Right atrium auricular region (tissue), 2 donors: Measurements from ENCODE around the gene RCAN3. TPM values are rescaled to one million over a fixed set of nuclear protein-coding genes. Genes with fewer than 3 reads are reported as not detected.
"Not testable (repeated sequence)": the region's sequence is repeated elsewhere in the genome, so short reads cannot be mapped to it uniquely, and the experiment has no call there.

Source experiments
- DNase-seq: peaks from one replicate; pipeline ENCODE4 v3.0.0-alpha.2; 2019; ENCODE audit warnings: low spot score
- H3K27ac ChIP-seq, 2 donors: fragments of 200-600 bp; sonication (generic); 1 replicate in 1 of 2; 2 replicates in 1 of 2; pipeline ENCODE4 v1.5.1; 2016 to 2019
- H3K27me3 ChIP-seq, 2 donors: fragments of 200-600 bp; sonication (generic); one replicate each; pipeline versions ENCODE4 v1.5.1 to v1.6.0; 2017 to 2019
- H3K36me3 ChIP-seq: fragments of 200-600 bp; sonication (generic); one replicate; pipeline ENCODE4 v1.5.1; 2016
- H3K4me1 ChIP-seq, 2 donors: fragments of 200-600 bp; sonication (generic); one replicate each; pipeline versions ENCODE4 v1.5.1 to v1.6.0; 2017 to 2019
- H3K4me3 ChIP-seq, 2 donors: fragments of 200-600 bp; sonication (generic); 1 replicate in 1 of 2; 2 replicates in 1 of 2; pipeline ENCODE4 v1.5.1; 2017 to 2019; ENCODE audit warnings: mild to moderate bottlenecking in 1 of 2, moderate library complexity in 1 of 2
- H3K9me3 ChIP-seq, 2 donors: fragments of 200-600 bp; sonication (generic); one replicate each; pipeline ENCODE4 v1.5.1; 2019
- total RNA-seq, 2 donors: library from RNA; depleted of rRNA; stranded (reverse); fragments of >200 nt; gene quantifications; one replicate each; pipeline ENCODE4 v1.1.0, GENCODE V29; 2016
- TF ChIP-seq, protein P1 (sequence below), 2 donors: fragments of 200-600 bp; sonication (generic); IDR thresholded peaks; one replicate each; pipeline ENCODE4 v1.5.1; 2019; ENCODE audit warnings: antibody characterized with exemption in 2 of 2

Gene RCAN3
- total RNA-seq, 2 donors from 2014 or later: 5.0 to 7.5 TPM

DNA sequence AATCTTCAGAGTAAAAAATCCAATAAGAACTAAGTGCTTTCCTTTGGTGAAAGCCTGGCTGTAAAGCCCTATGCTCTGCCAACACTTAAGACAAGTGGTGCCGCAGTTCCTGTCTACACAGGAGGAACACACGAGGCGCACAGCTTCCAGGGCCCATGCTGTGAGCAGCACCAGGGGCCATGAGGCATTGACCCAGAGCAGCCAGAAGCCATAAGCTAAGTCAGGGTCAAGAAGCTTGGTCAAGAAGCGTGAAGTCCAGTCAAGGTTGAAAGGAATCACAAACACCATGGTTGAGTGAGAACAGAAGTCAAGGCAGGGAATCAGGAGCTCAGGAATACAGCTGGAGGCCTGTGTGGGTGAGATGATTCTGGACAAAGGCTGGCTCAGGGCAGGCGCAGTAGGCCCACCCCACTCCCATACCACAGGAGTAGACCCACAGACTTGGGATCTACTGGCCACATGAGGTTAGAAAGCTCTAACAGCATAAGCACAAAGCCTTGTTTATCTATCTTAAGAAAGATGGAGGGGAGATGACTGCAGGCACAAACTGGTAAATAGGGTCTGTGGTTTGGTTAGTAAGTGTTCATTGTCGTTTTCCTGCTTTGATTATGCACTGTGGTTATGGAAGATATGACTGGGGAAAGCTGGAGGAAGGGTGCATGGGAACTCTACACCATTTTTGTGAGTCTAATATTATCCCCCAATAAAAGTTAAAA is 42.9 kb upstream of the RCAN3 start:
- no peak overlapping the region for H3K27ac ChIP-seq
- H3K36me3 ChIP-seq: peaks cover 5% of the 10 kb centered on the region
- TF ChIP-seq, protein P1, sequence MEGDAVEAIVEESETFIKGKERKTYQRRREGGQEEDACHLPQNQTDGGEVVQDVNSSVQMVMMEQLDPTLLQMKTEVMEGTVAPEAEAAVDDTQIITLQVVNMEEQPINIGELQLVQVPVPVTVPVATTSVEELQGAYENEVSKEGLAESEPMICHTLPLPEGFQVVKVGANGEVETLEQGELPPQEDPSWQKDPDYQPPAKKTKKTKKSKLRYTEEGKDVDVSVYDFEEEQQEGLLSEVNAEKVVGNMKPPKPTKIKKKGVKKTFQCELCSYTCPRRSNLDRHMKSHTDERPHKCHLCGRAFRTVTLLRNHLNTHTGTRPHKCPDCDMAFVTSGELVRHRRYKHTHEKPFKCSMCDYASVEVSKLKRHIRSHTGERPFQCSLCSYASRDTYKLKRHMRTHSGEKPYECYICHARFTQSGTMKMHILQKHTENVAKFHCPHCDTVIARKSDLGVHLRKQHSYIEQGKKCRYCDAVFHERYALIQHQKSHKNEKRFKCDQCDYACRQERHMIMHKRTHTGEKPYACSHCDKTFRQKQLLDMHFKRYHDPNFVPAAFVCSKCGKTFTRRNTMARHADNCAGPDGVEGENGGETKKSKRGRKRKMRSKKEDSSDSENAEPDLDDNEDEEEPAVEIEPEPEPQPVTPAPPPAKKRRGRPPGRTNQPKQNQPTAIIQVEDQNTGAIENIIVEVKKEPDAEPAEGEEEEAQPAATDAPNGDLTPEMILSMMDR (IDR thresholded peaks at IDR 0.05): no peak
- no peaks in the 10 kb centered on the region for H3K27me3 ChIP-seq
- H3K4me3 ChIP-seq: no peak overlapping the region
- H3K9me3 ChIP-seq: no peaks in the 10 kb centered on the region
- no peaks in the 10 kb centered on the region for H3K4me1 ChIP-seq
- DNase-seq: no peak

DNA sequence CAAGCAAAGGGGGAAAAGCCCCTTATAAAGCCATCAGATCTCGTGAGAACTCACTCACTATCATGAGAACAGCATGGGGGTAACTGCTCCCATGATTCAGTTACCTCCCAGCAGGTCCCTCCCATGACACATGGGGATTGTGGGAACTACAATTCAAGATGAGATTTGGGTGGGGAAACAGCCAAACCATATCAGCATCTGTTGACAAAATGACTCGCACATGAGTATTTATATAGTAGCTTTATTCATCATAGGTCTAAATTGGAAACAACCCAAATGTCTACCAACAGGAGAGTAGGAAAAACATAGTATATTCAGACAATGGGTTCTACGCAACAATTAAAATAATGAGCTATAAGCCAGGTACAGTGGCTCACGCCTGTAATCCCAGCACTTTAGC is 40.5 kb upstream of the RCAN3 start:
- not testable (repeated sequence) for H3K9me3 ChIP-seq, H3K4me3 ChIP-seq, H3K27ac ChIP-seq, DNase-seq, H3K27me3 ChIP-seq, H3K4me1 ChIP-seq
- H3K36me3 ChIP-seq: peaks cover 15% of the 10 kb centered on the region

DNA sequence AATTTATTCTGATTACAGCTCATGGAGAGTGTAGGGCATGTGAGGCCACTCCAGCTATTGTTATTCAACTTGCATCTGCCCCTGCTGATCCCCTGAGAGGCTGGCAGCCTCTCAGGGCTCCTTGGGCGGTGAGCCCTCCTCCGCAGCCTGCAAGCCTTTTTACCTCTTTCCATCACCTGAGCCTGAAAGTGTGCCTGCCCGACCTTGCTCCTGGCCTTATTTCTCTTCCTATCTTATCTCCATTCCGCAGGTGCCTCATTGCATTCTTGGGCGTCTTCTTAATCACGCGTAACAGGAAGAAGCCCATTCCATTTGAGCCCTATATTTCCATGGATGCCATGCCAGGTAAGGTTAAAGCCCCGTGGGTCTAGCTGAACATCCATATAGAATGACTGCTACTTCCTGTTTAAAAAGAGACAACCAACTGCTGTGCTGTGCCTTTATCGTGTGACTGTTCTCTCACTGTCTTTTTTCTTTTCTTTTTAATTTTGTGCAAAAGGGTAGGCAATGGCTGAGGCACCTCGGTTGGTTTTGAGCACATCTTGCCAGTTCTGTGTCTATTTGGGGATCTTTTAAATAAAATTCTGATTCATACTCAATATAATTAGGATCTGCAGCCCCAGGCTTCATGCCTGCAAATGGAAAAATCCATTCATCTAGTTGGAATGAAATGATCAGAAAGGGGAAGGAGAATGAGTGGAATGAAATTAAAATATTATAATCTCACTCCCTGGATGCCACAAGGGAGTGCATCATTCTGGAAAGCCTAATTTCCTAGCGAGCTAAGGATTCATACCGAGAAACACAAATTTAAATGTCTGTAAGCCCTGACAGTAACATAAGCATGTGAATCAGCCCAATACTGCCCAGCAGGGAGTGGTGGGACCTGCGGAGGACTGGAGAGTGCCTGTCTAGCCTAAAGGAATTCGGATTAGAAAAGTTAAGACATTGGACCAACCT is 38.6 kb upstream of the RCAN3 start:
- Histone ChIP-seq H3K9me3 (no peaks in the 10 kb centered on the region), H3K4me1 (no peaks in the 10 kb centered on the region), H3K36me3 (peaks cover 11% of the 10 kb centered on the region), H3K27me3 (no peaks in the 10 kb centered on the region), H3K4me3 (no peak overlapping the region), H3K27ac (no peak overlapping the region)
- DNase-seq: no peak
- TF ChIP-seq, protein P1 (IDR thresholded peaks at IDR 0.05): no peak

DNA sequence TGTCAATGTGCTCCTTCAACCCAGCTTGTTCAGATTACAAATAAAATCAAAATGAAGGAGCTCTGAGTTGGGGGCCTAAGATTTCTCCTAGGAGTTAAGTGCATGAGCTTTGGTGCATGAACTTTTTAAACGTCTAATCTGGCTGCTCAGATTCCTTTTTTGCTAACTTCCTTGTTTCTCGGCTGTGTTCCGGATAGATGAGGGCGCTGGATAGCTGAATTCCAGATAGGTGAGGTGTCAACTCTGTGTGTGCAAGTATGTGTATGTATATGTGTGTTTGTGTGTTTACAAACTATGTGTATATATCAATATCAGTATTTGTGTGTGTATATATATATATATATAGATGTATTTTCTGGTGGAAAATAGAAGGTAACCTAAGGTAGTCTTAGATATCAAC is 37.5 kb upstream of the RCAN3 start:
- TF ChIP-seq, protein P1 (IDR thresholded peaks at IDR 0.05): no peak
- no peaks in the 10 kb centered on the region for H3K4me1 ChIP-seq
- no peak overlapping the region for H3K27ac ChIP-seq
- DNase-seq: no peak
- no peaks in the 10 kb centered on the region for H3K27me3 ChIP-seq
- H3K4me3 ChIP-seq: no peak overlapping the region
- peaks cover 10% of the 10 kb centered on the region for H3K36me3 ChIP-seq
- H3K9me3 ChIP-seq: no peaks in the 10 kb centered on the region

DNA sequence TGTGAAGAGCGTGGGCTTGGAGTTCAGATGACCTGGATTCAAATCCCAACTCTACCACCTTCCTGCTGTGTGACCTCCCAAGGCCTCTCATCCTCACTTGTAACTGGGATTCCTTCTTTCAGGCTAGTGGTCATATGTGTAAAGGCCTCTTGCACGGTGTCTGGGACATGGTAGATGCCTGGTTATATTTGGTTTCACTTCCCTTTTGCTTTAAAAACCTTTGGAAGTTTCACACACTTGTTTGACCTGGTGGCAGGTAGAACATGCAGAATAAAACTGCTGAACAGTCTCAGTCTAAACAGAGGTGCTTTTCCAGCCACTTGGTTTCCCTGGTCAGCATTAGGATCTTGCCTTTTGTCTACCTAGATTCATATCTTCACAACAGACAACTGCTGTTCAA is 37.0 kb upstream of the RCAN3 start:
- TF ChIP-seq, protein P1 (IDR thresholded peaks at IDR 0.05): no peak
- Histone ChIP-seq H3K9me3 (no peaks in the 10 kb centered on the region), H3K36me3 (peaks cover 10% of the 10 kb centered on the region), H3K27me3 (no peaks in the 10 kb centered on the region), H3K27ac (no peak overlapping the region), H3K4me1 (no peaks in the 10 kb centered on the region), H3K4me3 (no peak overlapping the region)
- DNase-seq: no peak

DNA sequence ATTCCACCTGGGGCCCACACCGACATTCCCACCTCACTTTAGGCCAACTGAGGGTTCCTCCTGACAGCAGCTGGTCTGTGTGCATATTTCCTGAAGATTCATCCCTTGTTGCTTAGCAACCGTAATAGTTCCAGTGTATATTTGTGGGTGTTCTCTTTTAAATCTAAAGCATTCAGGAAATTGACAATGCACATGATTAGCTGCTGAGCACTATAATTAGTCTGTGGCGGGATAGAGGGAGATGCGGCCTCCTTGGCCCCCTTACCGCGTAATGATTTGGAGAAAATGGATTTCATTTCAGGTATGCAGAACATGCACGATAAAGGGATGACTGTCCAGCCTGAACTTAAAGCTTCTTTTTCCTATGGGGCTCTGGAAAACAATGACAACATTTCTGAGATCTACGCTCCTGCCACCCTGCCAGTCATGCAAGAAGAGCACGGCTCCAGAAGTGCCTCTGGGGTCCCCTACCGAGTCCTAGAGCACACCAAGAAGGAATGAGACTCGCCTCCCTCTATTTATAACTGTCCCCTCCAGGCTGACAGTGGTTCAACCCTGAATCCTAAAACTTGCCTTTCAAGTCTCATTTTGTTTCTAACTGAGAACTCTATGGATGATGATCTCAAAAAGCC is 33.8 kb upstream of the RCAN3 start:
- Histone ChIP-seq H3K27me3 (no peaks in the 10 kb centered on the region), H3K36me3 (peaks cover 10% of the 10 kb centered on the region), H3K4me3 (no peak overlapping the region), H3K9me3 (no peaks in the 10 kb centered on the region), H3K27ac (no peak overlapping the region), H3K4me1 (no peaks in the 10 kb centered on the region)
- TF ChIP-seq, protein P1 (IDR thresholded peaks at IDR 0.05): no peak
- DNase-seq: no peak
